SK-N-MC (cell line): Measurements from ENCODE around the gene KCNT2.

Experiments used
- EZH2 ChIP-seq: fragments of 200-600 bp; sonication (generic); IDR thresholded peaks from one replicate; pipeline ENCODE4 v1.6.1; 2017; ENCODE audit warnings: antibody characterized with exemption
- FOXP2 ChIP-seq: optimal IDR thresholded peaks from 2 replicates; pipeline ENCODE3; 2011; ENCODE audit warnings: mild to moderate bottlenecking, moderate library complexity; ENCODE audit not compliant: insufficient read depth; ENCODE audit errors: extremely low read length, control extremely low read depth
- POLR2AphosphoS5 ChIP-seq: IDR thresholded peaks from 2 replicates; pipeline ENCODE4 v1.6.1; 2012; ENCODE audit warnings: mild to moderate bottlenecking, low read depth, low read length, borderline replicate concordance

DNA sequence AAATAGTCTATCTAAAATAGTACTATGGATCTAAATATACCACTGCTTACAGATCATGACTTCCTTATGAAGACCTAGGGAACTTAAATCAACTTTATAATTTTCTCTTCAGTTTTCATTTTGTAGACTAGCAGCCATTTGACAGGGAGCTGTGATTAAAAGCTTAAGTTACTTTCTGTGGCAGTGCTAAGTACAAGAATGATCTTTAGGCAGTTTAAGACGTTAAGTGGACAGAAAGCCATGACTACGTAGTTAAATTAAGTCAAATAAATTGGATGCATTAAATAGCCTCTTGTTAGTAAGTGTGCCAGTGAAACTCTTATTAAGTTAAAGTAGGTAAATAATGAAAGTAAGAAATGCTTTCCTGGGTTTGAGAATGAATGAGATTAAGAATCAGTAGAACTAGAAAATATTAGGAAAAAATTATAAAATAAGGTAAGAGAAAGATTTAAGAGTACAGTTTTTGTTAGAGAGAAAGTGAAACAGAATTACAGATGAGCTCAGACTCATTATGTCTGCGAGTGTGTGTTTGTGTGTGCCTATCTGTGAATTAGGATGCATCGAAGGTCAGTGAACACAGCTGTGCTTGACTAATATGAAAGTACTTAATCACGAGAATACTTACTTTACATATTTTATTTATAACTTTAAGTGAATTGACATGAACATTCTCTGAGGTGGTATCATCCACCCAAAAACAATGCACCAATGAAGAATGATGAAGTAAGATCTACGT, 336.9 kb downstream of the KCNT2 start:
- TF ChIP-seq EZH2, result no peak
- TF ChIP-seq POLR2AphosphoS5, result no peak
- no peak for TF ChIP-seq FOXP2
